HUES64 (cell line): ENCODE results near the gene PTPRM.

ENCODE experiments used
- H3K27ac ChIP-seq: 2 replicates; pipeline ENCODE4 v1.7.0; 2013; ENCODE audit warnings: low read depth, low read length, inconsistent platforms
- H3K27me3 ChIP-seq: 2 replicates; pipeline ENCODE4 v1.6.1; 2013; ENCODE audit warnings: mild to moderate bottlenecking, low read length; ENCODE audit not compliant: insufficient read depth
- H3K36me3 ChIP-seq: 2 replicates; pipeline ENCODE4 v1.6.1; 2013; ENCODE audit warnings: mild to moderate bottlenecking, low read length; ENCODE audit not compliant: insufficient read depth
- H3K4me1 ChIP-seq: 2 replicates; pipeline ENCODE4 v1.6.1; 2013; ENCODE audit warnings: mild to moderate bottlenecking, low read length, moderate library complexity; ENCODE audit not compliant: insufficient read depth
- H3K4me3 ChIP-seq: 2 replicates; pipeline ENCODE4 v1.5.1; 2013; ENCODE audit warnings: mild to moderate bottlenecking, low read length, moderate library complexity
- H3K9ac ChIP-seq: 2 replicates; pipeline ENCODE4 v1.6.1; 2013; ENCODE audit warnings: mild to moderate bottlenecking, low read depth, low read length
- H3K9me3 ChIP-seq: 2 replicates; pipeline ENCODE4 v1.6.1; 2013; ENCODE audit warnings: low read depth, low read length; ENCODE audit not compliant: insufficient read depth
- WGBS: fragments of 150-250, 120-280 bp; methylation state at CpG from one replicate; pipeline ENCODE4 v1.1.7; 2013; ENCODE audit warnings: missing lambda C conversion rate; 5-methylcytosine and 5-hydroxymethylcytosine counted together

PTPRM gene

GRCh38 chr18:7567474-7568425 is 634 bp downstream of the PTPRM start:
- Histone ChIP-seq H3K4me3 (peak overlapping the region; percentile 76), H3K27ac (no peak overlapping the region), H3K9ac (peak overlapping the region; percentile 64), H3K27me3 (peaks cover 56% of the 10 kb centered on the region), H3K4me1 (peaks cover 6% of the 10 kb centered on the region; the same call in 1 of the 2 replicates), H3K9me3 (peaks cover 3% of the 10 kb centered on the region; the same call in 1 of the 2 replicates), H3K36me3 (no peaks in the 10 kb centered on the region)
- under 1% methylated on average over 109 of the region's 109 CpGs for WGBS

GRCh38 chr18:7568426-7568825 is 1.3 kb downstream of the PTPRM start:
- no peak overlapping the region for H3K27ac ChIP-seq
- H3K4me3 ChIP-seq, result peak overlapping the region; percentile 76
- peak overlapping the region; percentile 64 for H3K9ac ChIP-seq
- peaks cover 56% of the 10 kb centered on the region for H3K27me3 ChIP-seq
- peaks cover 3% of the 10 kb centered on the region; the same call in 1 of the 2 replicates for H3K9me3 ChIP-seq
- H3K4me1 ChIP-seq, result peaks cover 6% of the 10 kb centered on the region; the same call in 1 of the 2 replicates
- H3K36me3 ChIP-seq, result no peaks in the 10 kb centered on the region
- 2% methylated on average over 44 of the region's 44 CpGs for WGBS

DNA sequence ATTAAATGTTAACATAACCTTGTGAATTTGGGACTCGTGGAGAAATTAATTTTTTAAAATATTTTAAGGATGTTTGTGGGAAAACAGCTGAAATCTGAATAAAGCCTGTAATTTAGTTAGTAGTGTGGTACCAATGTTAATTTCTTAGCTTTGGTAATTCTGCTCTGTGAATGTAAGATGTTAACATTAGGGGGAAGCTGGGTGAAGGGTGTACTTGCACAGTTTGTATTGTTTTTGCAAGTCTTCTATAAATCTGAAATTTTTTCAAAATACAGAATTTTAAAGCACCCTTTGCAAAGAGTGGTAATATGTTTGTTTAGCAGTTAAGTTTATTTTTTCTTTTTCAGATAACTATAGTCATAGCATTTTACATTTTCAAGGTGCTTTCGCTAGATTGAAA is 4.5 kb downstream of the PTPRM start:
- Histone ChIP-seq H3K27ac (no peak overlapping the region), H3K9me3 (peaks cover 3% of the 10 kb centered on the region; the same call in 1 of the 2 replicates), H3K4me3 (no peak overlapping the region), H3K36me3 (no peaks in the 10 kb centered on the region), H3K27me3 (peaks cover 28% of the 10 kb centered on the region), H3K9ac (no peak overlapping the region), H3K4me1 (peaks cover 8% of the 10 kb centered on the region; the same call in 1 of the 2 replicates)
- 79% methylated on average over 1 of the region's 2 CpGs for WGBS

GRCh38 chr18:7572822-7573221 is 5.7 kb downstream of the PTPRM start:
- no peak overlapping the region for H3K9ac ChIP-seq
- peaks cover 27% of the 10 kb centered on the region for H3K27me3 ChIP-seq
- no peak overlapping the region for H3K27ac ChIP-seq
- peaks cover 3% of the 10 kb centered on the region; the same call in 1 of the 2 replicates for H3K9me3 ChIP-seq
- WGBS, result 93% methylated on average over 2 of the region's 2 CpGs
- no peaks in the 10 kb centered on the region for H3K36me3 ChIP-seq
- peaks cover 18% of the 10 kb centered on the region for H3K4me1 ChIP-seq
- no peak overlapping the region for H3K4me3 ChIP-seq

DNA sequence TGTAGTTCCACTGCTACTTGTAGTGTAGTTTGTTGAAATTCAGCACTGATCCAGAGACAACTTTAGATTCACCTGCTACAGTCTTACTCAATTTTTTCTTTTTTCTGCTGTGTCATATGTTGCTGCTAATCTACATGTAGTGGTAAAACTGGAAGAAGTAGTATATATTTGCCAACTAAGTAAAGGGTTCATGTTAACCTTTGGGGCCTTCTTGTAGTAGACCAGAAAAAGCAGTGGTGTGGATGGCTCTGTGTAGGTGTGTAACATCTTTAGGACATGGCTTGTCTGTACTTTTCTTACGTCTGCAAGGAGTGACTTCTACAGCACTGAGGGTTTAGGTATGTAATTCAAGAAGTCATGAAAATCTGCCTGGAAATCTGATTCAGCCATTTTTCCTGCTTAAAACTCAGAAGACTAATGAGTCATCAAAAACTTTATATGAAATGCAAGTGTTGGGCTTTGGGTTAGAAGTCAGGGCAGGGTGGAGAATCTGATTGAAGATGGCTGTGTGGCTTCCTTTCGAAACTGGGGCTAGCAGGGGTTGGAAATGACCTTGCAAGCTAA is 8.4 kb downstream of the PTPRM start:
- H3K9me3 ChIP-seq, result no peaks in the 10 kb centered on the region
- H3K27ac ChIP-seq, result no peak overlapping the region

DNA sequence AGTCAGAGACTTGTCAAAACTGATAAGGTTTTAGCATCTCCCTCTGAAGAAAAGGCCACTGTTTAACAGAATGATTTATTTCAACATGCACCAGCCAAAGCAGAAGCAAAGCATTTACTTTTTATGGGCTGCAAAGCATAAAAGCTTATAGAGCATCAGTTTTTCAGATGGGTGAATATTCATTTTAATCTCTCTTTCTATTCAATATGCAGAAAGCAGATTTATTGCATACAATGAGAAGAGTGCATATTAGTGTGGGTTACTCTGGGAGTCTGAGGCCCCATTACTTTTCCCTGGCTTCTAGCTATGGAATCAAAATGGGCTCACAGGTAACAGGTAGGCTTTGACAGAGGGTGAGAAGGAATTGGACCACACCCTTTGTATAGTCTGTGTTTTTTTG is 9.0 kb downstream of the PTPRM start:
- peaks cover 14% of the 10 kb centered on the region for H3K4me1 ChIP-seq

More for the DNA sequence above, 8.4 kb downstream of the PTPRM start:
- no peak overlapping the region for H3K4me3 ChIP-seq
- 84% methylated on average over 2 of the region's 2 CpGs for WGBS
- peaks cover 14% of the 10 kb centered on the region for H3K4me1 ChIP-seq
- no peaks in the 10 kb centered on the region for H3K36me3 ChIP-seq
- no peak overlapping the region for H3K9ac ChIP-seq
- peaks cover 1% of the 10 kb centered on the region; the same call in 1 of the 2 replicates for H3K27me3 ChIP-seq

GRCh38 chr18:7576685-7577084 is 9.6 kb downstream of the PTPRM start:
- Histone ChIP-seq H3K4me1 (peaks cover 14% of the 10 kb centered on the region), H3K36me3 (no peaks in the 10 kb centered on the region), H3K9me3 (no peaks in the 10 kb centered on the region), H3K9ac (no peak overlapping the region), H3K4me3 (no peak overlapping the region), H3K27me3 (no peaks in the 10 kb centered on the region), H3K27ac (no peak overlapping the region)

More for the DNA sequence above, 9.0 kb downstream of the PTPRM start:
- no peaks in the 10 kb centered on the region for H3K9me3 ChIP-seq
- H3K9ac ChIP-seq, result no peak overlapping the region
- no peak overlapping the region for H3K4me3 ChIP-seq
- H3K27ac ChIP-seq, result no peak overlapping the region
- H3K27me3 ChIP-seq, result no peaks in the 10 kb centered on the region
- no peaks in the 10 kb centered on the region for H3K36me3 ChIP-seq

DNA sequence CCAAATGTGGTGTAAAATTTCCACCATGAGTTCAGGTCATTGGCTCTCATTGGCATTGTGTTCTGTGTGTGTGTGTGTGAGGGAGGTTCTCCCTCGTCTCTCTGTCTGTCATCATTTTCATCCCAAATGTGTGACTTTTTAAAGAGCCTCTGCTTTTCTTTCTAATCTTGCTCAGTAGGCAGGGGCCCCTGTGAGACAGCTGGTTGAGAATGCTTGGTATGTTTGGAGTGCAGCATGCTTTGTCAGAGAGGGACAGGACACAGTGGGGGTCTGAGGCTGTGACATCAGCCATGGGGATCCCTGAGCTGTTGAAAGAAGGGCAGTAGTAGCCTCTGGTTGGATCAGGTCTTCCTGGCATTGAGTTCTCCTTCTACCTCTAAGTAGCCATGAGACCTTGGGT is 10.6 kb downstream of the PTPRM start:
- Histone ChIP-seq H3K27me3 (no peaks in the 10 kb centered on the region), H3K4me1 (peaks cover 14% of the 10 kb centered on the region), H3K9ac (peak overlapping the region; percentile 48; the same call in 1 of the 2 replicates), H3K36me3 (no peaks in the 10 kb centered on the region), H3K4me3 (peak overlapping the region; percentile 22; the same call in 1 of the 2 replicates), H3K27ac (peak overlapping the region; percentile 83), H3K9me3 (peaks cover 2% of the 10 kb centered on the region; the same call in 1 of the 2 replicates)
- WGBS, result no CpG with 5 or more reads among the region's 1 CpG

DNA sequence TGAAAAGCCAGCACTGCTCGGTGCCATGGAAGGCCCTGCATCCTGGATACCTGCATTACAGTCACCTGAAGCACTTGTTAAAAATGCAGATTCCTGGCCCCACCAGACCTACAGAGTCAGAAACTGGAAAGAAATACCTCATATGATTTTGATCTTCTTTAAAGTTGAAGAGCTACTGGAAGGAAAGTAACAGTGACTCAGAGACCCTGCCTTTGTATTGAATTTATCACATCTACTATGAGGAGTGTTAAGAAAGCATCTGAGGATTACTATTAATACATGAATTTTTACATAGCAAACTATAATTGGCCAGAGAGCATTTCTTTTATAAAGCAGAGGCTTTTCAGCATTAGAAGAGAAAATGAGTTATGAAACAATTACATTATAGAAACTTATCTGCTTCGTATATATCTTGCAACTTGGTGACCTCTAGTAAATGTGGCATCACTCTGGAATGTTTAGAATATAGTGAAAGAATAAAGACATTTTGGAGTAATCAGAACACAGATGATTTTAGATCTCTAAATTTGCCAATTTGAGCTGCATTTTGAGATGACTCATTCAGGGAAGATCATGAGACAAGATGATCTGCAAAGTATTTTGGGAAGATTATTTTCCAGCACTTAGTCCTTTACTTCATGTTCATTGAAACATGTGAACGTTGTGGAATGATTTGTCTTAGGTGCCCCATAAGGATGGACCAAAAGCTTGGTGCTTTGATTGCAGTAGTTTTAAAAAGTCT is 12.2 kb downstream of the PTPRM start:
- no peak overlapping the region for H3K4me3 ChIP-seq
- H3K4me1 ChIP-seq, result peaks cover 21% of the 10 kb centered on the region
- no peaks in the 10 kb centered on the region for H3K36me3 ChIP-seq
- H3K27ac ChIP-seq, result no peak overlapping the region
- 99% methylated on average over 3 of the region's 3 CpGs for WGBS
- no peak overlapping the region for H3K9ac ChIP-seq
- peaks cover 2% of the 10 kb centered on the region; the same call in 1 of the 2 replicates for H3K9me3 ChIP-seq
- no peaks in the 10 kb centered on the region for H3K27me3 ChIP-seq

DNA sequence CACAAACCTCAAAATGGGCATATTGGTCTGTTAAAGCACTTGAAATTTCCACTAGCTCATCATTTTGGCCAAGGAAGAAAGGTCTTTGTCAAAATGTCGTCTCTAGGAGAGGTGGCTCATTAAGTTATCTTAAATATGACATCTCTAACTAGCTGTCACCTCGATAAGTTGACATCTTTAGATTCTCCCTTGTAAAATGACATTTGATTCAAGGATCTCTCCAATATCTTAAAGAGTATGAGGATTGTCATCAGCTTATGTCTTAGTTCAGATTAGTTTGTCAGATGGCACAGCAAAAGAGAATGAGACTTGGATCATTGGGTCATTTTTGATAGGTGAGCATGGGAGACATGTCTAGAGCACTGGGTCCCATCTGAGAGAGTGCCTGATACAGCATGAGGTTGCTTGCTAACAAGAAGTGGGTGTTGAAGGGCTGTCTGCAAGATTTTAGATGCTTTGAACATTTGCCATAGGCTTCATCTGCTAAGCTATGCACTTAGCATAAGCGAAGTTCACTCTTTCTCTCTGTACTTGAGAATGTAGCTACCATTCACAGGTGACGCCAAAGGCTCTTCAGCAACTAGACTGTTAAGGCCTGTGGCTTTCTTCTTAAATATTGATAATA is 12.9 kb downstream of the PTPRM start:
- H3K27ac ChIP-seq, result no peak overlapping the region
- 95% methylated on average over 2 of the region's 4 CpGs for WGBS
- peaks cover 2% of the 10 kb centered on the region; the same call in 1 of the 2 replicates for H3K9me3 ChIP-seq
- H3K9ac ChIP-seq, result no peak overlapping the region
- peaks cover 21% of the 10 kb centered on the region for H3K4me1 ChIP-seq
- H3K27me3 ChIP-seq, result no peaks in the 10 kb centered on the region
- no peak overlapping the region for H3K4me3 ChIP-seq
- H3K36me3 ChIP-seq, result no peaks in the 10 kb centered on the region
